Measurements from ENCODE around the gene TNIP3. TPM values are rescaled to one million over a fixed set of nuclear protein-coding genes. Genes with fewer than 3 reads are reported as not detected.
"Not testable (repeated sequence)": the region's sequence is repeated elsewhere in the genome, so short reads cannot be mapped to it uniquely, and the experiment has no call there.

TNIP3 gene
- not detected for total RNA-seq
- long read RNA-seq: 0 reads

- intact Hi-C loops (cut with micrococcal nuclease): no loop called here
- DNase-seq: no peak
- ATAC-seq: no peak
These were observed at the start of gene TNIP3 for GRCh38 chr4:121164291-121164690. TNIP3 (minus strand) TSS chr4:121164321; CDS start chr4:121164125, 196 bp downstream.

GRCh38 chr4:121212806-121213205 lies 48.7 kb upstream of the TNIP3 start:
- ATAC-seq (no peak), DNase-seq (no peak)
- intact Hi-C loops (cut with micrococcal nuclease): no loop called here

- no peak for ATAC-seq
- intact Hi-C loops (cut with micrococcal nuclease): no loop called here
- DNase-seq: no peak
These were observed 45.0 kb upstream of the TNIP3 start for GRCh38 chr4:121209171-121209570.

- intact Hi-C loops (cut with micrococcal nuclease): no loop called here
- DNase-seq (no peak), ATAC-seq (no peak)
These were observed 44.3 kb upstream of the TNIP3 start for GRCh38 chr4:121208244-121209007.

GRCh38 chr4:121205777-121206176 lies 41.7 kb upstream of the TNIP3 start:
- DNase-seq; intact Hi-C loops (cut with micrococcal nuclease); ATAC-seq: not testable (repeated sequence)

- intact Hi-C loops (cut with micrococcal nuclease): no loop called here
These were observed 36.8 kb upstream of the TNIP3 start for GRCh38 chr4:121200795-121201472.

GRCh38 chr4:121199742-121200561 lies 35.8 kb upstream of the TNIP3 start:
- ATAC-seq: no peak
- no peak for DNase-seq
- intact Hi-C loops (cut with micrococcal nuclease): no loop called here

More at GRCh38 chr4:121200795-121201472, 36.8 kb upstream of the TNIP3 start:
- DNase-seq: no peak
- no peak for ATAC-seq

- DNase-seq: no peak
- intact Hi-C loops (cut with micrococcal nuclease): no loop called here
- no peak for ATAC-seq
These were observed 34.1 kb upstream of the TNIP3 start for GRCh38 chr4:121198251-121198650.

- intact Hi-C loops (cut with micrococcal nuclease): no loop called here
- DNase-seq: no peak
- ATAC-seq: no peak
These were observed 31.5 kb upstream of the TNIP3 start for GRCh38 chr4:121195649-121196048.

GRCh38 chr4:121192480-121192879 lies 28.4 kb upstream of the TNIP3 start:
- no peak for ATAC-seq
- intact Hi-C loops (cut with micrococcal nuclease): no loop called here
- DNase-seq: no peak

GRCh38 chr4:121192013-121192412 lies 27.9 kb upstream of the TNIP3 start:
- no peak for ATAC-seq
- intact Hi-C loops (cut with micrococcal nuclease): no loop called here
- DNase-seq: no peak

GRCh38 chr4:121191361-121191760 lies 27.2 kb upstream of the TNIP3 start:
- no peak for DNase-seq
- intact Hi-C loops (cut with micrococcal nuclease): no loop called here
- ATAC-seq: no peak

GRCh38 chr4:121190389-121190788 lies 26.3 kb upstream of the TNIP3 start:
- ATAC-seq (no peak), DNase-seq (no peak)
- intact Hi-C loops (cut with micrococcal nuclease): no loop called here

- ATAC-seq (no peak), DNase-seq (no peak)
- intact Hi-C loops (cut with micrococcal nuclease): no loop called here
These were observed 25.4 kb upstream of the TNIP3 start for GRCh38 chr4:121189326-121190215.

GRCh38 chr4:121187206-121187605 lies 23.1 kb upstream of the TNIP3 start:
- ATAC-seq: no peak
- intact Hi-C loops (cut with micrococcal nuclease): no loop called here
- DNase-seq: no peak

GRCh38 chr4:121185960-121186359 lies 21.8 kb upstream of the TNIP3 start:
- ATAC-seq: no peak
- intact Hi-C loops (cut with micrococcal nuclease): no loop called here
- no peak for DNase-seq

GRCh38 chr4:121183989-121184388 lies 19.9 kb upstream of the TNIP3 start:
- ATAC-seq (no peak), DNase-seq (no peak)
- intact Hi-C loops (cut with micrococcal nuclease): no loop called here

GRCh38 chr4:121183361-121183760 lies 19.2 kb upstream of the TNIP3 start:
- intact Hi-C loops (cut with micrococcal nuclease): no loop called here
- no peak for ATAC-seq

GRCh38 chr4:121182296-121182695 lies 18.2 kb upstream of the TNIP3 start:
- intact Hi-C loops (cut with micrococcal nuclease): no loop called here
- DNase-seq (no peak), ATAC-seq (no peak)

More at GRCh38 chr4:121183361-121183760, 19.2 kb upstream of the TNIP3 start:
- no peak for DNase-seq
